NCI-H748 (cell line): ENCODE results near the gene SLC30A7.
"Not testable (repeated sequence)": the region's sequence is repeated elsewhere in the genome, so short reads cannot be mapped to it uniquely, and the experiment has no call there.

ENCODE experiments used
- DNase-seq: peaks from one replicate; lab custom pipeline; 2025; ENCODE audit not compliant: unreplicated experiment; lab: John Stamatoyannopoulos, UW

Gene SLC30A7

DNA sequence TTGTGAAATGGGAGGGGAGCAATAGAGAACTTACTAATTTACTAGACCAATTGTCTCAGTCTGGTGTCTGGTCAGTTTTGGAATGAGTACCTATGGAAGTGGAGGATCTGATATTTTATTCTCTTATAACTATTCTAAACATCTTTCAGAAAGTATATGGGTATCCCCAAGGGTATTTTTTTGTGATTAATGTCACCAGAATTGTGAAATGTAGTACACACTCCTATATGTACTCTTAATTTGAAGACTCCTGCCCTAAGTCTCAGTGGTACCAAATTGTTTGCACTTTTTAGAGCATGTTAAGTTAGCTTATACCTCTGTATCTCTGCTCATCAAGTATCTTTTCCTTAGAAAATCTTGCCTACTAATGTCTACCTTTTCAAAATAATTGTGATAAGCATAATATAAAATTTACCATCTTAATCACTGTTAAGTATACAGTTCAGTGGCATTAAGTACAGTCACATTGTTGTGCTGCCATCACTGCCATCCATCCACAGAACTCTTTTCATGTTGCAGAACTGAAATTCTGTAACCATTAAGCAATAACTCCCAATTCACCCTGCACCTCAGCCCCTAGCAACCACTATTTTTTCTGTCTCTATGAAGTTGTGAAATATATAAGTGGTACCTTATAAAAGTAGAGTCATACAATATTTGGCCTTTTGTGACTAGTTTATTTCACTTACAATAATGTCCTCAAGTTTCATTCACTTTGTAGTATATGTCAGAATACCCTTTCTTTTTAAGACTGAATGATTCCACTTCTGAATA lies 40.5 kb downstream of the SLC30A7 start:
- no peak for DNase-seq

- DNase-seq: no peak
Measured at GRCh38 chr1:100941098-100941527, 45.2 kb downstream of the SLC30A7 start.

- no peak for DNase-seq
Measured at GRCh38 chr1:100941580-100942216, 45.8 kb downstream of the SLC30A7 start.

- no peak for DNase-seq
Measured at GRCh38 chr1:100942304-100943046, 46.6 kb downstream of the SLC30A7 start.

GRCh38 chr1:100943533-100943932 lies 47.6 kb downstream of the SLC30A7 start:
- DNase-seq: no peak

DNA sequence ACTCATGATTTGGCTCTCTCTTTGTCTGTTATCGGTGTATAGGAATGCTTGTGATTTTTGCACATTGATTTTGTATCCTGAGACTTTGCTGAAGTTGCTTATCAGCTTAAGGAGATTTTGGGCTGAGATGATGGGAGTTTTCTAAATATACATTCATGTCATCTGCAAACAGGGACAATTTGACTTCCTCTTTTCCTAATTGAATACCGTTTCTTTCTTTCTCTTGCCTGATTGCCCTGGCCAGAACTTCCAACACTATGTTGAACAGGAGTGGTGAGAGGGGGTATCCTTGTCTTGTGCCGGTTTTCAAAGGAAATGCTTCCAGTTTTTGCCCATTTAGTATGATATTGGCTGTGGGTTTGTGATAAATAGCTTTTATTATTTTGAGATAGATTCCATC lies 50.2 kb downstream of the SLC30A7 start:
- DNase-seq: not testable (repeated sequence)

DNA sequence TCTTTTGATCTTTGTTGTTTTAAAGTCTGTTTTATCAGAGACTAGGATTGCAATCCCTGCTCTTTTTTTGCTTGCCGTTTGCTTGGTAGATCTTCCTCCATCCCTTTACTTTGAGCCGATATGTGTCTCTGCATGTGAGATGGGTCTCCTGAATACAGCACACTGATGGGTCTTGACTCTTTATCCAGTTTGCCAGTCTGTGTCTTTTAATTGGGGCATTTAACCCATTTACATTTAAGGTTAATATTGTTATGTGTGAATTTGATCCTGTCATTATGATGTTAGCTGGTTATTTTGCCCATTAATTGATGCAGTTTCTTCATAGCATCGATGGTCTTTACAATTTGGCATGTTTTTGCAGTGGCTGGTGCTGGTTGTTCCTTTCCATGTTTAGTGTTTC lies 51.9 kb downstream of the SLC30A7 start:
- not testable (repeated sequence) for DNase-seq

DNA sequence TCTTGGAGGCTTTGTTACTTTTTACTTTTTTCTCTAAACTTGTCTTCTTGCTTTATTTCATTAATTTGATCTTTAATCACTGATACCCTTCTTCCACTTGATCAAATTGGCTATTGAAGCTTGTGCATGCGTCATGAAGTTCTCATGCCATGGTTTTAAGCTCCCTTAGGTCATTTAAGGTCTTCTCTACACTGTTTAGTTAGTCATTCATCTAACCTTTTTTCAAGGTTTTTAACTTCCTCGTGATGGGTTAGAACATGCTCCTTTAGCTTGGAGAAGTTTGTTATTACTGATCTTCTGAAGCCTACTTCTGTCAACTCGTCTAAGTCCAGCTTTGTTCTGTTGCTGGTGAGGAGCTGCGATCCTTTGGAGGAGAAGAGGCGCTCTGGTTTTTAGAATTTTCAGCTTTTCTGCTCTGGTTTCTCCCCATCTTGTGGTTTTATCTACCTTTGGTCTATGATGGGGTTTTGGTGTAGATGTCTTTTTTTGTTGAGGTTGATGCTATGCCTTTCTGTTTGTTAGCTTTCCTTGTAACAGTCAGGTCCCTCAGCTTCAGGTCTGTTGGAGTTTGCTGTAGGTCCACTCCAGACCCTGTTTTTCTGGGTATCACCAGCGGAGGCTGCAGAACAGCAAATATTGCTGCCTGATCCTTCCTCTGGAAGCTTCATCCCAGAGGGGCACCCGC lies 53.0 kb downstream of the SLC30A7 start:
- not testable (repeated sequence) for DNase-seq

- DNase-seq: peak; percentile 83
Measured at GRCh38 chr1:100949515-100950158, 53.7 kb downstream of the SLC30A7 start.

- DNase-seq: no peak
Measured at GRCh38 chr1:100950337-100950736, 54.4 kb downstream of the SLC30A7 start.

GRCh38 chr1:100950781-100951180 lies 54.9 kb downstream of the SLC30A7 start:
- DNase-seq: no peak

- DNase-seq: no peak
Measured at GRCh38 chr1:100952104-100952745, 56.3 kb downstream of the SLC30A7 start.

- not testable (repeated sequence) for DNase-seq
Measured at GRCh38 chr1:100952970-100953369, 57.1 kb downstream of the SLC30A7 start.

DNA sequence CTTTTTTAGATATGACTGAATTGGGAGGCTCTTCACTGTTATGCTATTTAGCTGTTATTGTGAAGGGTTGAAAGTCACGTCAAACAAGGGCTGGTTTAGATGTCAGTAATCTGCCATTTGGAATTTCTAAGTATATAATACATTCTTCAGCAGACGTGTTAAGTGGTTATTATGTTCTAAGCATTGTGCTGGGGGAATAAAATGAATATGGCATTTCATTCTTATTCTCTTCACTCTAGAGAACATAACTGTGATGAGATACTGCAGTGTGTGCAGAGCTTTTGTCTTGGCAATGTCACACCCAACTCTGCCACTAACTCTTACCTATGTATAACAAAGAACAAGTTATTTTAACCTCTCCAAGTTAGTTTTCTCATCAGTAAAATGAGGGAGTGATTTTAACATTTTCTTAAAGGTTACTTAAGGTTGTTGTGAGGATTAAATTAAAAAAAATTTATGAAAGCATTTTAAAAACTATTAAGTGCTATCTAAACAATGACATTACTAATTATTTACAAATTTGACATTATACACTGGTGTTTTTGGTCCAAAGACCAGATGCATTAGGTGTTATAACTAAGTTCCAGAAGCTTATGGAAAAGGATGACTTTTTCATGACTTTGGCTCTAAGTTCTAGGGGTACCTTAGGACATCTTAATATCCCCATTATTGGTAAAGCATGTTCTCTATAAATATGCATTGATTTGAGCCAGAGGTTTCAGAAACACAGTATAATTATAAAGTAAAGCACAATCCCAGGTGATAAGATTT lies 58.3 kb downstream of the SLC30A7 start:
- no peak for DNase-seq

DNA sequence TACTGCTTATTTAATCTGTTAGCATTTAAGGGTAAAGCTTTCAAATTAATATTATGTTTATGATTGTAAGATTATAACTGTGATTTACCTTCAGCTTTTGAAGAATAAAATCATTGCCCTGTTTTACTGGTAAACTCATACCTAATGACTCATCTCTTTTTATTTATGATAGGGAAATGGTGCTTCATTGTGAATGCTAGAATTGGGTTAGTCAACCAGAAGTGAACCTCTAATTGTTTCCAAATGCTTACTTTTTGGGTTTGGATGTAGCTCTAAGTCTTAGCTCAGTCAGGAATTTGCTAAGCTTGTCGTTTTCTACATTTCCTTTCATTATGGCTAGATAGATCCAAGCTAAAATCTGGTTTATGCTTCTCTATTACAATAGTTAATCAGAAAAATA lies 59.4 kb downstream of the SLC30A7 start:
- no peak for DNase-seq

- no peak for DNase-seq
Measured at GRCh38 chr1:100959502-100960060, 63.7 kb downstream of the SLC30A7 start.

- DNase-seq: no peak
Measured at GRCh38 chr1:100960098-100960497, 64.2 kb downstream of the SLC30A7 start.

DNA sequence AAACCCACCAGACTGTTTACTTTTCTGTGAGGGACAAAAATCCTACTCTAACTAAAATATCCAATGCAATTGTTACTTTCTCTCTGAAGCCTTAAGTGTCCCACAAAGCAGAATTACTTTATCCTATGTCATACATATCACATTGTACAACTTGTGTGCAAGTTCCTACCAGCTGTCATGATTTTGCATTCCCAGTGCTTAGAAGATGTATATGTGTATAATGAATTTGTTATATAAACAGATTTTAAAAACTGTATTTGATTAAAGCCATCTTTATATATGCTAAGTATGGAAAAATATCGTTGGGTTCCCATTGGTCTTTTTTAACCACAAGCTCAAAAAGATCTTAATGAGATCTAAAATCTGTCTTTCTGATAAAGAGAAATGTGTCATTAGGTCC lies 72.7 kb downstream of the SLC30A7 start:
- DNase-seq: no peak

- DNase-seq: no peak
Measured at GRCh38 chr1:100969327-100969726, 73.4 kb downstream of the SLC30A7 start.
